ENCODE measurements around the gene KHDC4.
A peak's percentile ranks its signal among the peaks of the same experiment; 100 is the strongest.

Gene KHDC4

DNA sequence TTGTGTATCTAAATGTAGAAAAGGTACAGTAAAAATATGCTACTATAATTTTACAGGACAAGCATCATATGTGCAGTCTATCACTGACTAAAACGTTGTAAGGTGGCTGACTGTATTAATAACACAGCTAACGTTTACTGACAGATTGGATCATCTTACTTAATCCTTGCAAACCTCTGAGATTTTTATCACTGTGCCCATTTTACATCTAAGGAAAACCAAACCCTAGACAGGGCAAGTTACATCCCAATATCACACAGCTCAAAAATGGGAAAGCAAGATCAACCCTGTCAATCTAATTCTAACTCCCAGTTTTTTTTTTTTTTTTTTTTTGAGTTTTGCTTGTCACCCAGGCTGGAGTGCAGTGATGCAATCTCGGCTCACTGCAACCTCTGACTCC, 15.6 kb downstream of the KHDC4 start:
- no peak for DNase-seq (ENCODE audit: low read depth)
- no peak overlapping the region for H3K4me3 ChIP-seq (ENCODE audit: low read depth, low read length)
- TF ChIP-seq, protein P1, sequence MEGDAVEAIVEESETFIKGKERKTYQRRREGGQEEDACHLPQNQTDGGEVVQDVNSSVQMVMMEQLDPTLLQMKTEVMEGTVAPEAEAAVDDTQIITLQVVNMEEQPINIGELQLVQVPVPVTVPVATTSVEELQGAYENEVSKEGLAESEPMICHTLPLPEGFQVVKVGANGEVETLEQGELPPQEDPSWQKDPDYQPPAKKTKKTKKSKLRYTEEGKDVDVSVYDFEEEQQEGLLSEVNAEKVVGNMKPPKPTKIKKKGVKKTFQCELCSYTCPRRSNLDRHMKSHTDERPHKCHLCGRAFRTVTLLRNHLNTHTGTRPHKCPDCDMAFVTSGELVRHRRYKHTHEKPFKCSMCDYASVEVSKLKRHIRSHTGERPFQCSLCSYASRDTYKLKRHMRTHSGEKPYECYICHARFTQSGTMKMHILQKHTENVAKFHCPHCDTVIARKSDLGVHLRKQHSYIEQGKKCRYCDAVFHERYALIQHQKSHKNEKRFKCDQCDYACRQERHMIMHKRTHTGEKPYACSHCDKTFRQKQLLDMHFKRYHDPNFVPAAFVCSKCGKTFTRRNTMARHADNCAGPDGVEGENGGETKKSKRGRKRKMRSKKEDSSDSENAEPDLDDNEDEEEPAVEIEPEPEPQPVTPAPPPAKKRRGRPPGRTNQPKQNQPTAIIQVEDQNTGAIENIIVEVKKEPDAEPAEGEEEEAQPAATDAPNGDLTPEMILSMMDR (IDR thresholded peaks at IDR 0.05; ENCODE audit: control insufficient read depth, extremely low read depth, insufficient read depth) = no peak

DNA sequence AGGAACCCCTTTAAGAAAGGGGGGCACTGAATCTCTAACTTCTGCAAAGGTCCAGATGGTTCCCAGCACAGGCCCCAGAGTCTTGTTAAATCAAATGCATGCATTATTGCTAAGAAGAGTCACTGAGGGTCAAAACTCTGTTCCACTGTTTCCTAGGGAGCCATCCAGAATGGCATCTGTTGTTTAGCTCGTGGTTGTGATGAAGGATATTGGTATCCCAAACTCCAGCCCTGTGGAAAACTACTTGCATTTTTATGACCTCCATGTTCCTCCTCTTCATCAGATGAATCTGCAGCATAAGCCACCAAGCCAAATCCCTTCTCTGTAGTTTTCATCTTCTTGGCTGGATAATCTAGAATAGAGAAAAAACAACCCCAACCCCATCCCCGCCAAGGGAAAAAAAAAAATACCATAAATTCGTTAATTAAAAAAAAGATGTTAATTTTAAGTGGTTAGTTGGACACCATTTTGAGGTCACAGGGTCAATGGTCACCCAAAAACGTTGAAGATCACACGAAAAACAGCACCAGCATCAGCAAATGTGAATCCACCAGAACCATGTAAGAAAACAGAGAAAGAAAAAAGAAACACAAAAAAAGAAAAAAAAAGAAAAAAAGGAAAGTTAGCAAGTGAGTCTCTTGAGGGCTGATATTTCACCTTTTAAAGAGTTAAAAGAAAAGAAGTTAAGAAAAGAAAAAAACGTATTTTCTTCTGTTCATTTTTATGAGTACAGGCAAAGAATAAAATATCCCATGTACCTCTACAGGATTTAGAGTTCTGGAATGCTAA, 20.1 kb downstream of the KHDC4 start:
- no peak overlapping the region for H3K4me3 ChIP-seq (ENCODE audit: low read depth, low read length)
- TF ChIP-seq, protein P1 (IDR thresholded peaks at IDR 0.05; ENCODE audit: control insufficient read depth, extremely low read depth, insufficient read depth) = no peak
- no peak for DNase-seq (ENCODE audit: low read depth)

DNA sequence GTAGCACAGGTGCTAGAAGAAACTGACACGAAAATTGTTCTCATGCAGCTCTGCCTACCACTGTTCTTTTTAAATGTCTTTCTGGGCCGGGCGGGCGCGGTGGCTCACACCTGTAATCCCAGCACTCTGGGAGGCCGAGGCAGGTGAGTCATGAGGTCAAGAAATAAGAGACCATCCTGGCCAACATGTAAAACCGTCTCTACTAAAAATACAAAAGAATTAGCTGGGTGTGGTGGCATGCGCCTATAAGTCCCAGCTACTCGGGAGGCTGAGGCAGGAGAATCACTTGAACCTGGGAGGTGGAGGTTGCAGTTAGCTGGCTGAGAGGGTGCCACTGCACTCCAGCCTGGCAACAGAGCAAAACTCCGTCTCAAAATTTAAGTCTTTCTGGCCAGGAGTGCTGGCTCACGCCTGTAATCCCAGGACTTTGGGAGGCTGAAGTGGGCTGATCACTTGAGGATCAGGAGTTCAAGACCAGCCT, 22.1 kb downstream of the KHDC4 start:
- no peak overlapping the region for H3K4me3 ChIP-seq (ENCODE audit: low read depth, low read length)
- no peak for DNase-seq (ENCODE audit: low read depth)
- TF ChIP-seq, protein P1 (IDR thresholded peaks at IDR 0.05; ENCODE audit: control insufficient read depth, extremely low read depth, insufficient read depth) = no peak

DNA sequence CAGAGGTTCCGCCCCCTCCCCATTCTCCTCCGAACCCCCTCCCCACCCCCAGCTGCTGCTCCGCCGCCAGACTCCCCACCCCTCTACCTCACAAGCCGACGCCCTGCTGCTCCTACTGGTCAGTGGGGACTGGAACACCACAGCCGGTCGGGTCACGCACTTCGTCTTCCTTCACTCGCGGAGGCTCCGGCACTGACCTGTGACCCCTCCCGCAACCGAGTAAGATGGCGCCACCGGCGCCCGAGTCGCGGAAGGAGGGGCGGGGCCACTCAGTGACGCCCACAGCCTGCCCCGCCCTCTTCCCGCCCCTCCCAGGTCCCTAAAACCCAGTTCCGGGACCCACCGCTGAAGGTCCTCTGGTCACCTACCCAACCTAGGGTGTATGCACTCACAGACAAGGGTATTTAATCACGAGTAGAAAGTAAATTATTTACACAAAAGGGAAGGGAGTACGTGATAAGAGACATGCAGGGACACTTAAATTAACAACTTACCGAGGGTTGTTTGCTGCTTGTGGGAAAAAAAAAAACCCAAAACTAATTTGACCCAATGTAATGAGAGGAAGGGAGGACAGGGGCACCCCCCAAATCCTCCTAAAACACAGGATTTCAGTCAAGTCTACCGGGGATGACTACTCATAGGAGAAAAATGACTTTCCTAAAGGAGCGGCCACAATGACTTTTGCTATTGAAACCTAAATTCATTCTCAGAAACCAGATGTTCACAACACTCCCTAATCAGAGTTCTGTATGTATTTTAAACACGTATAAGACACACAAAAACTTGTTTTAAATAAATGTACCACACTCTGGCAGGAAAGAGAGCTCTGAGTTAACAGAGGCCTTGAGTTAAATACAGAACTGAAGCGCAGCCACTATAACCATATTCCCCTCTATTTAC, 22.8 kb downstream of the KHDC4 start, which contains the start of gene RIT1:
TSS of gene RIT1 (minus strand) at position 194 of the 900 bp plus-strand sequence. CDS start 588 bp downstream, outside the sequence.
- peak within 1 kb of the TSS; percentile 80 for H3K4me3 ChIP-seq (ENCODE audit: low read depth, low read length)
- peak; percentile 46 for DNase-seq (ENCODE audit: low read depth)
- TF ChIP-seq, protein P1 (IDR thresholded peaks at IDR 0.05; ENCODE audit: control insufficient read depth, extremely low read depth, insufficient read depth) = 0 out of 2 replicates have a peak, but pooled peaks have one; percentile 10

DNA sequence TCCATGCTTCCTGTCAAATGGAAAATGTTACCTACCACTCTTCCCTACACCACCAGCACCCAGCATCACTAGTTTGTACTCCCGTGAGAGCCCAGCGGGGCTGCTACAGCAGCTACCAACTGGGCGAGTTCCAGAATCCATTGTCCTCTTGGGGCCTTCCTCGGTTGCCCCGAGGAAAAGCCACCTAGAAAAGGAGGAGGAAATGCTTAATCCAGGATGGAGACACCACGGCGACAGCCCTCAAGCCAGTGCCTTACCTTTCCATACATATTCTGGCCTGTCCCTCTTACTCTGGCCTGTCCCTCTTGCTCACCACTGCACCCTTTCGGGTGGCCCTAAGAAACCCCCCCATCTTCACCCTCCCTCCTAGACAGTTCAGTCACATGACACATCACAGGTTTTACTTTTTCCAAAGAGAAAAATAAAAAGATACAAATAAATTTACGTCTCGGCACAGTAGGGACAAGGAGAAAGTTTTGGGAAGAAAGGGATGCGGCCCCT, 23.5 kb downstream of the KHDC4 start:
- H3K4me3 ChIP-seq (ENCODE audit: low read depth, low read length) = peak overlapping the region; percentile 80
- no peak for DNase-seq (ENCODE audit: low read depth)
- TF ChIP-seq, protein P1 (IDR thresholded peaks at IDR 0.05; ENCODE audit: control insufficient read depth, extremely low read depth, insufficient read depth) = no peak

DNA sequence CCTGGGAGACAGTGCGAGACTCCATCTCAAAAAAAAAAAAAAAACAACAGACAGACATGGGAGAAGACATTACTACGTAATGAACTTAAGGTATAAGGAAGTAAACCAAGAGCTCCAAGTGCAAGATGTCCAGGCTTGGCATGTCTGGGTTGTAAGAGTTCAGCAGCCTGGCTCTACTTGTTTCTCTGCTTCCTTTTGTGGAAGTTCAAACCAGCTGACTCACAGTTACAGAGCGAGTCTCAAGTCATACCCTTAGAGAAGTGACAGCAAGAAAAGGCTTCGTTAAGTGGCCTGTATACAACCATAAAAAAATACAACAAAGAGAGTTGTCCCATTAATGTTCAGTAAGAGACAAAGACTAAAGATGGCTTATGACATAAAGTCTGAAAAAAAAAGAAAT, 24.3 kb downstream of the KHDC4 start:
- TF ChIP-seq, protein P1 (IDR thresholded peaks at IDR 0.05; ENCODE audit: control insufficient read depth, extremely low read depth, insufficient read depth) = no peak
- DNase-seq (ENCODE audit: low read depth) = peak; percentile 82
- peak overlapping the region; percentile 80 for H3K4me3 ChIP-seq (ENCODE audit: low read depth, low read length)

All from LNCaP clone FGC (cell line).